Mesenchymal stem cell (in vitro differentiated cells and primary cell): ENCODE measurements around the gene FKBP14.

Experiments used
- DNase-seq: peaks from one replicate; pipeline ENCODE4 v3.0.0-alpha.2; 2013
- H2AFZ ChIP-seq: one replicate; pipeline ENCODE4 v1.6.1; 2013; ENCODE audit warnings: low read depth, mild to moderate bottlenecking, control low read depth, inconsistent platforms, low read length, moderate library complexity
- H2AK5ac ChIP-seq: 2 replicates; pipeline ENCODE4 v1.6.1; 2013; ENCODE audit warnings: low read length, moderate library complexity, mild to moderate bottlenecking, inconsistent platforms; ENCODE audit not compliant: severe bottlenecking
- H2BK120ac ChIP-seq: one replicate; pipeline ENCODE4 v1.6.1; 2013; ENCODE audit warnings: low read depth, mild to moderate bottlenecking, inconsistent platforms, low read length, moderate library complexity
- H2BK12ac ChIP-seq, 2 experiments: one replicate each; pipeline ENCODE4 v1.6.1; 2013; ENCODE audit warnings: inconsistent platforms in 2 of 2, low read length in 2 of 2, mild to moderate bottlenecking in 2 of 2, moderate library complexity in 2 of 2, control low read depth in 1 of 2
- H2BK15ac ChIP-seq: one replicate; pipeline ENCODE4 v1.6.1; 2013; ENCODE audit warnings: mild to moderate bottlenecking, low read depth, inconsistent platforms; ENCODE audit not compliant: poor library complexity, severe bottlenecking
- H2BK5ac ChIP-seq: 2 replicates; pipeline ENCODE4 v1.6.1; 2013; ENCODE audit warnings: low read depth, mild to moderate bottlenecking, low read length, control low read depth, inconsistent platforms; ENCODE audit not compliant: poor library complexity, severe bottlenecking
- H3K14ac ChIP-seq, 2 experiments: one replicate each; pipeline ENCODE4 v1.6.1; 2013; ENCODE audit warnings: inconsistent platforms in 2 of 2, low read length in 2 of 2, control low read depth in 1 of 2, mild to moderate bottlenecking in 1 of 2, moderate library complexity in 1 of 2
- H3K18ac ChIP-seq, 2 experiments: one replicate each; pipeline ENCODE4 v1.6.1; 2013; ENCODE audit warnings: inconsistent platforms in 2 of 2, low read length in 2 of 2, control low read depth in 1 of 2, low read depth in 1 of 2, mild to moderate bottlenecking in 1 of 2
- H3K23ac ChIP-seq, 2 experiments: one replicate each; pipeline ENCODE4 v1.6.1; 2013; ENCODE audit warnings: inconsistent platforms in 2 of 2, low read length in 2 of 2, mild to moderate bottlenecking in 2 of 2, moderate library complexity in 2 of 2, control low read depth in 1 of 2
- H3K27ac ChIP-seq: 2 replicates; pipeline ENCODE4 v1.5.1; 2013; ENCODE audit warnings: mild to moderate bottlenecking, moderate library complexity, low read length, control low read depth, inconsistent platforms; ENCODE audit not compliant: poor library complexity, severe bottlenecking
- H3K27me3 ChIP-seq, 2 experiments: 2 replicates each; pipeline versions ENCODE4 v1.6.1 to v1.7.0; 2013; ENCODE audit warnings: low read length in 2 of 2, mild to moderate bottlenecking in 2 of 2, moderate library complexity in 2 of 2, control low read depth in 1 of 2, inconsistent platforms in 1 of 2; ENCODE audit not compliant: control insufficient read depth in 1 of 2, insufficient read depth in 1 of 2
- H3K36me3 ChIP-seq, 2 experiments: 2 replicates each; pipeline versions ENCODE4 v1.6.1 to v1.7.0; 2013; ENCODE audit warnings: low read length in 2 of 2, control low read depth in 1 of 2, inconsistent platforms in 1 of 2, low read depth in 1 of 2, mild to moderate bottlenecking in 1 of 2; ENCODE audit not compliant: insufficient read depth in 2 of 2, control insufficient read depth in 1 of 2
- H3K4ac ChIP-seq, 2 experiments: one replicate each; pipeline ENCODE4 v1.6.1; 2013; ENCODE audit warnings: inconsistent platforms in 2 of 2, low read length in 2 of 2, mild to moderate bottlenecking in 2 of 2, moderate library complexity in 2 of 2, control low read depth in 1 of 2, low read depth in 1 of 2
- H3K4me1 ChIP-seq: 2 replicates; pipeline ENCODE4 v1.6.1; 2013; ENCODE audit warnings: low read depth, low read length, control low read depth; ENCODE audit not compliant: control insufficient read depth, insufficient read depth
- H3K4me2 ChIP-seq: 2 replicates; pipeline ENCODE4 v1.6.1; 2013; ENCODE audit warnings: low read length, mild to moderate bottlenecking, inconsistent platforms; ENCODE audit not compliant: poor library complexity, severe bottlenecking
- H3K4me3 ChIP-seq, 2 experiments: 2 replicates each; pipeline versions ENCODE4 v1.5.1 to v1.7.0; 2013; ENCODE audit warnings: low read length in 2 of 2, mild to moderate bottlenecking in 2 of 2, control low read depth in 1 of 2, low read depth in 1 of 2; ENCODE audit not compliant: insufficient read depth in 1 of 2
- H3K79me1 ChIP-seq: replicated peaks from 2 replicates; pipeline ENCODE4 v1.6.1; 2013; ENCODE audit warnings: mild to moderate bottlenecking, control low read depth, low read length, inconsistent platforms; ENCODE audit not compliant: poor library complexity, severe bottlenecking
- H3K9ac ChIP-seq: 2 replicates; pipeline ENCODE4 v1.7.0; 2013; ENCODE audit warnings: mild to moderate bottlenecking, low read length, moderate library complexity
- H3K9me3 ChIP-seq: 2 replicates; pipeline ENCODE4 v1.7.0; 2013; ENCODE audit warnings: mild to moderate bottlenecking, low read length; ENCODE audit not compliant: control insufficient read depth
- H4K8ac ChIP-seq: one replicate; pipeline ENCODE4 v1.6.1; 2013; ENCODE audit warnings: inconsistent platforms, mild to moderate bottlenecking, low read length, moderate library complexity
- H4K91ac ChIP-seq: one replicate; pipeline ENCODE4 v1.6.1; 2013; ENCODE audit warnings: mild to moderate bottlenecking, low read length, inconsistent platforms
- WGBS: methylation state at CpG from one replicate; pipeline ENCODE4 v1.1.7; 2013; ENCODE audit warnings: mixed read lengths; 5-methylcytosine and 5-hydroxymethylcytosine counted together

FKBP14 gene

DNA sequence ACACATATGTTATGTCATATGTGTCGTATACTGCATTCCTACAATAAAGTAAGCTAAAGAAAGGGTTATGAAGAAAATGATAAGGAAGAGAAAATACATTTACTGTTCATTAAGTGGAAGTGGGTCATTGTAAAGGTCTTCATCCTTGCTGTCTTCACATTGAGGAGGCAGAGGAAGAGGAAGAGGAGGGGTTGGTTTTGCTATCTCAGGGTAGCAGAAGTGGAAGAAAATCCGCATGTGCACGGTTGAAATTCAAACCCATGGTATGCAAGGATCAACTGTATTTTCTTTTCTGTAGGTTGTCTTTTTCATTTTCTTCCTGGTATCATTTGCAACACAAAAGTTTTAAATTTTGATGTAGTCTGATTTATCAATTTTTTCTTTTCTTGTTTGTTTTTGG lies 8.0 kb upstream of the FKBP14 start:
- H3K4ac ChIP-seq = no peak overlapping the region
- no peak overlapping the region for H3K4me2 ChIP-seq
- H3K27ac ChIP-seq = no peak overlapping the region
- H3K4me3 ChIP-seq = no peak overlapping the region
- no peak overlapping the region for H2BK12ac ChIP-seq
- H3K14ac ChIP-seq = no peak overlapping the region
- H2AK5ac ChIP-seq = no peak overlapping the region
- peaks cover 4% of the 10 kb centered on the region for H3K4me1 ChIP-seq
- H3K9me3 ChIP-seq = no peaks in the 10 kb centered on the region
- no peak overlapping the region for H2BK120ac ChIP-seq
- H3K18ac ChIP-seq = no peak overlapping the region
- H2BK5ac ChIP-seq = no peak overlapping the region
- H4K8ac ChIP-seq = no peak overlapping the region
- no peak overlapping the region for H2BK15ac ChIP-seq
- no peak overlapping the region for H3K9ac ChIP-seq
- peaks cover 20% of the 10 kb centered on the region for H3K79me1 ChIP-seq
- H2AFZ ChIP-seq = no peak overlapping the region
- H3K36me3 ChIP-seq = peaks cover 3% of the 10 kb centered on the region in 2 experiments
- no peak overlapping the region for H3K23ac ChIP-seq
- no peak for DNase-seq
- no peaks in the 10 kb centered on the region for H3K27me3 ChIP-seq
- WGBS = 100% methylated on average over 1 of the region's 3 CpGs
- no peak overlapping the region for H4K91ac ChIP-seq

DNA sequence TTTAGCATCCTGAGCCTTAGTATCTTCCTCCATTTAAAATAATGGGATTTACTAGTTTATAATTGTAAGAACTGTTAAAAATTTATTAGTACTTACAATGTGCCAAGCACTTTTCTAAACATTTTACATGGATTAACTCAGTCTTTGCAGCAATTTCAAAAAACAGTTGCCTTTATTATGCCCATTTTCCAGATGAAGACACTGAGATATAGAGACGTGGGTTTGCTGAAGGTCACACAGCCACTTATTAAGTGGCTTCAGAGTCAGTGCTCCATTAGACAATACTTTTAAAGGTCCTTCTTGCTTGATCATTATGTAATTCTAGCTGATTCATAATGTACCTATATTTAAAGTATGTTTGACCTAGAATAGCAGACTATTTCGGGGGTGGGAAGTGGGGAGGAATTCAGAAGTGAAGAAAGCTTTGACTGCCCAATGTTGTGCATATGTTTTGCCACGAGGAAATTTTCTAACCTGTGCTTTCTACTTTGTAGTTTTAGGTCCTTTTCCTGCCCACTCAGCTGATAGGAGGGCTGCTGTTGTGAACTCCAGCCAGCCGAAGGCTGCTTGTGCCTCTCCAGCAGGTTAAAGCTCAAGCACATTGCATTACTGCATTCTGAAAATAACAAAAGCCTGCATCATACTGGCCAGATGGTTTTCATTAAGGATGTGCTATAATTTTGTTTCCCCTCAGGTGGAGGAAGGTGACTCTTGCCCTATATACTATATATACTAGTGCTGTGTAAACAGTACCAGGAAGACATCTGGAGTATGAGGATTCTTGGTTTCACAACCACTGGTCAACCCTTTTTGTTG lies 6.0 kb upstream of the FKBP14 start:
- Histone ChIP-seq H3K4me3 (no peak overlapping the region), H3K36me3 (peaks cover 3% of the 10 kb centered on the region in 2 experiments), H3K79me1 (peaks cover 22% of the 10 kb centered on the region), H4K8ac (no peak overlapping the region), H2BK5ac (no peak overlapping the region), H3K18ac (no peak overlapping the region), H3K4ac (no peak overlapping the region), H3K9me3 (no peaks in the 10 kb centered on the region), H4K91ac (no peak overlapping the region), H3K4me2 (no peak overlapping the region), H3K14ac (no peak overlapping the region), H3K23ac (no peak overlapping the region), H3K4me1 (peaks cover 4% of the 10 kb centered on the region), H3K27ac (no peak overlapping the region), H2BK15ac (no peak overlapping the region), H2AK5ac (no peak overlapping the region), H2AFZ (no peak overlapping the region), H3K27me3 (no peaks in the 10 kb centered on the region), H2BK12ac (no peak overlapping the region), H2BK120ac (no peak overlapping the region), H3K9ac (peak overlapping the region; percentile 28)
- peak; percentile 16 for DNase-seq
- 68% methylated on average over 3 of the region's 4 CpGs for WGBS

DNA sequence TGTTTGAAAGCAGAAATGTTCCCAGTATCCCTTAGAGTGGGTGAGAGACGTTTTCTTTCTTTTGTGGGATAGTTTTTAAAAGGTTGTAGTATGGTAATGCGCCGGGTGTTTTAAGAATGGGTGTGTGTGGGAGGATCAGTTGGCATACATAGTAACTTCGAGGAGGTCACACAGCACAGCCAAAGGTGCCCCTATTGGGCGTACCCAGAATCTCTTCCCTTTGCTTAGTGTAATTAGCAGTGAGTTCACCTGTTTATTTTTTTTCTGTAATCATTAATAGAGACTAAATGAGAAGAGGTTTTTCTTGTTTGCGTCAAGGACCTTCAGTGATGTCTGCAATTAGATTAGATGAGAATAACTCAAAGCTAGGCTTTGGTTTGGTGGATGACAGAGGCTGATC lies 3.2 kb upstream of the FKBP14 start:
- no peak overlapping the region for H2BK15ac ChIP-seq
- H3K36me3 ChIP-seq = peaks cover 0 to 3% of the 10 kb centered on the region in 2 experiments
- H2BK12ac ChIP-seq = no peak overlapping the region
- peak overlapping the region in 1 of 2 experiments; percentile 97 for H3K4me3 ChIP-seq
- H2BK5ac ChIP-seq = no peak overlapping the region
- H3K9ac ChIP-seq = peak overlapping the region; percentile 97
- peak overlapping the region; percentile 82 for H3K4me2 ChIP-seq
- no peak overlapping the region for H2BK120ac ChIP-seq
- H3K14ac ChIP-seq = no peak overlapping the region
- 24% methylated on average over 6 of the region's 6 CpGs for WGBS
- no peak overlapping the region for H2AK5ac ChIP-seq
- H3K9me3 ChIP-seq = no peaks in the 10 kb centered on the region
- no peak overlapping the region for H3K27ac ChIP-seq
- no peak overlapping the region for H3K23ac ChIP-seq
- no peak overlapping the region for H3K18ac ChIP-seq
- no peak overlapping the region for H3K4ac ChIP-seq
- H3K27me3 ChIP-seq = no peaks in the 10 kb centered on the region
- no peak for DNase-seq
- H4K8ac ChIP-seq = no peak overlapping the region
- no peak overlapping the region for H4K91ac ChIP-seq
- peaks cover 12% of the 10 kb centered on the region for H3K79me1 ChIP-seq
- peaks cover 4% of the 10 kb centered on the region for H3K4me1 ChIP-seq
- no peak overlapping the region for H2AFZ ChIP-seq

DNA sequence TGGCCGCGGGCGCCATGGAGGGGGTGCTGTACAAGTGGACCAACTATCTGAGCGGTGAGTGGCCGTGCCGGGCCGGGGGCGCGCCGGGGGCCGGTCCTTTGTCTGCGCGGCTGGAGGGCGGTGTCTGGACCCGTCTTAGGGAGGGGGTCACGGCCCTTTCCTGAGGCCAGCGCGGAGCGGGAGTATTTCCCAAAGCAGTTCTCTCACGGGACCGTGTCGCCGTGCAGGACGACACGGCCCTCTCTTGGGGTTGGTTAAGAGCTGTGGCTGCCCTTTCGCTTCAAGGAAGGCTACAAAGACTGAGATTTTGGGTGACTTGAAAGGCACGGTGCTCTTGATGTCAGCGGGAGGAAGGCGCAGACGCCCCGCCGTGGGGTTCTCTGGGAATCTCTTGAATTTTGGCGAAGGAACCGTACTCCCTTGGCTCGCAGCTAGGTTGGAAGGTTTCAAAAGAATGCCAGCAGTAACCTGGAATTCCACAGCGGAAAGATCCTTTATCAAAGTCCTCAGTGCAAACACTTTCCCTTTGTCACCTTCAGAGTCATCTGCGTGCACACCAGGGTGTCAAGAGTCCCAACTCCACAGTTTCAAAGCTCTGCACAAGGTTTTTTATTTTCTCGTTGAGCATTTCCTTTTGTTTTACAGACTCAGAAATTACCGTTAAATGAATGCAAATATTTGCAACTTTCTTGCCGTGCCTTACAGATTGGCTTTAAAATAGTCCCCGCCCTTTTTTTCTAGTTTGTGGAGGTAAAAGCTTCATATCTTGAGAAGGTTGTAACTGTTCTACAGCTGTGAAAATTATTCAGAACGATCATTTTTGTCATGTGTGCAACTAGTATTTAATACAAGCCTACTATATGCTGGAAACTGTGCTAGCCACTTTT lies 2.5 kb upstream of the FKBP14 start:
- no peak overlapping the region for H2BK120ac ChIP-seq
- H3K9ac ChIP-seq = peak overlapping the region; percentile 97
- DNase-seq = peak; percentile 59
- H2BK15ac ChIP-seq = peak overlapping the region; percentile 91
- H2BK12ac ChIP-seq = no peak overlapping the region
- peaks cover 4% of the 10 kb centered on the region for H3K4me1 ChIP-seq
- H3K4me3 ChIP-seq = peak overlapping the region; percentile 95 to 97
- H4K8ac ChIP-seq = no peak overlapping the region
- H3K18ac ChIP-seq = peak overlapping the region; percentile 37 to 92
- H3K27ac ChIP-seq = peak overlapping the region; percentile 35
- under 1% methylated on average over 38 of the region's 42 CpGs for WGBS
- no peaks in the 10 kb centered on the region for H3K9me3 ChIP-seq
- peak overlapping the region; percentile 90 for H4K91ac ChIP-seq
- no peak overlapping the region for H2BK5ac ChIP-seq
- peaks cover 0 to 3% of the 10 kb centered on the region in 2 experiments for H3K36me3 ChIP-seq
- no peak overlapping the region for H2AK5ac ChIP-seq
- H3K14ac ChIP-seq = peak overlapping the region in 1 of 2 experiments; percentile 96
- no peaks in the 10 kb centered on the region for H3K27me3 ChIP-seq
- H3K4ac ChIP-seq = peak overlapping the region; percentile 51 to 76
- peaks cover 9% of the 10 kb centered on the region for H3K79me1 ChIP-seq
- H2AFZ ChIP-seq = peak overlapping the region; percentile 89
- H3K4me2 ChIP-seq = peak overlapping the region; percentile 81
- peak overlapping the region in 1 of 2 experiments; percentile 70 for H3K23ac ChIP-seq
